KMS-11 (cell line): ENCODE data around the gene RAB24.

Experiments used
- H2AFZ ChIP-seq: fragments of 200-600 bp; sonication (generic); 2 replicates; pipeline ENCODE4 v1.6.1; 2016; ENCODE audit warnings: antibody characterized with exemption, mixed run types, low read depth
- H3K27ac ChIP-seq: fragments of 200-600 bp; sonication (generic); 2 replicates; pipeline ENCODE4 v1.6.1; 2016; ENCODE audit warnings: mild to moderate bottlenecking, mixed run types
- H3K27me3 ChIP-seq: fragments of 200-600 bp; sonication (generic); 2 replicates; pipeline ENCODE4 v1.6.1; 2017; ENCODE audit warnings: mild to moderate bottlenecking, low read depth, mixed run types, moderate library complexity; ENCODE audit not compliant: insufficient read depth
- H3K36me3 ChIP-seq: fragments of 200-600 bp; sonication (generic); 2 replicates; pipeline ENCODE4 v1.6.1; 2017; ENCODE audit warnings: mild to moderate bottlenecking, mixed run types; ENCODE audit not compliant: insufficient read depth
- H3K4me1 ChIP-seq: fragments of 200-600 bp; sonication (generic); 2 replicates; pipeline ENCODE4 v1.6.1; 2016; ENCODE audit warnings: mild to moderate bottlenecking, low read depth, mixed run types; ENCODE audit not compliant: poor library complexity, severe bottlenecking
- H3K4me2 ChIP-seq: fragments of 200-600 bp; sonication (generic); 2 replicates; pipeline ENCODE4 v1.7.0; 2016; ENCODE audit warnings: mild to moderate bottlenecking, mixed run types
- H3K4me3 ChIP-seq: fragments of 200-600 bp; sonication (generic); IDR thresholded peaks from 2 replicates; pipeline ENCODE4 v1.6.1; 2017; ENCODE audit warnings: low read depth, low read length, mixed read lengths; ENCODE audit not compliant: insufficient read depth
- H3K79me2 ChIP-seq: fragments of 200-600 bp; sonication (generic); 2 replicates; pipeline ENCODE4 v1.6.1; 2016; ENCODE audit warnings: low read depth, mixed run types; ENCODE audit not compliant: insufficient read depth
- H3K9ac ChIP-seq: fragments of 200-600 bp; sonication (generic); 2 replicates; pipeline ENCODE4 v1.6.1; 2016; ENCODE audit warnings: mild to moderate bottlenecking, mixed run types
- H4K20me1 ChIP-seq: fragments of 200-600 bp; sonication (generic); 2 replicates; pipeline ENCODE4 v1.6.1; 2016; ENCODE audit warnings: mild to moderate bottlenecking, mixed run types; ENCODE audit not compliant: insufficient read depth
- TF ChIP-seq, protein P1 (sequence below): fragments of 200-600 bp; sonication (generic); conservative IDR thresholded peaks from 2 replicates; pipeline ENCODE4 v1.6.1; 2017; ENCODE audit warnings: low read depth, mild to moderate bottlenecking, antibody characterized with exemption, low read length, moderate library complexity, mixed read lengths

RAB24 gene

DNA sequence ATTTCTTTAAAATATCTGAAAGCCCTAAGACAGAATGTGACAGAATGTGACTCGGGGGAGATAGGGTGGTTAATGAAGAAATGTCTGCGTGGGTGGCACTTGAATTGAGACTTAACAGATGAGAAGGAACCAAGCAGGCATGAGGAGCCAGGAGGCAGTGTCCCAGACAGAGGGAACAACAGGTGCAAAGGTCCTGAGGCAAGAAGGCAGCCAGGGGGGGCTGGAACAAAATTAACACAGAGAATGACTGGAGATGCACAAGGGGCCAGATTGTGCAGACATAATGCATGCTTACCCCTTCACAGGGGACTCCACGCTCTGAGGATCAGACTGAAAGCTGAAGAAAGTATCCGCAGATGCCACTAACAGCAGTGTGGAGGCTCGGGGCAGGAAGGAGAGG lies 46.2 kb upstream of the RAB24 start:
- H3K36me3 ChIP-seq, result 0 out of 2 replicates have a peak, but pooled peaks cover 4% of the 10 kb centered on the region
- no peak overlapping the region for H2AFZ ChIP-seq
- H3K4me3 ChIP-seq, result no peak overlapping the region
- H3K4me1 ChIP-seq, result peaks cover 22% of the 10 kb centered on the region
- no peak overlapping the region for H3K27ac ChIP-seq
- H4K20me1 ChIP-seq, result no peaks in the 10 kb centered on the region
- TF ChIP-seq, protein P1, sequence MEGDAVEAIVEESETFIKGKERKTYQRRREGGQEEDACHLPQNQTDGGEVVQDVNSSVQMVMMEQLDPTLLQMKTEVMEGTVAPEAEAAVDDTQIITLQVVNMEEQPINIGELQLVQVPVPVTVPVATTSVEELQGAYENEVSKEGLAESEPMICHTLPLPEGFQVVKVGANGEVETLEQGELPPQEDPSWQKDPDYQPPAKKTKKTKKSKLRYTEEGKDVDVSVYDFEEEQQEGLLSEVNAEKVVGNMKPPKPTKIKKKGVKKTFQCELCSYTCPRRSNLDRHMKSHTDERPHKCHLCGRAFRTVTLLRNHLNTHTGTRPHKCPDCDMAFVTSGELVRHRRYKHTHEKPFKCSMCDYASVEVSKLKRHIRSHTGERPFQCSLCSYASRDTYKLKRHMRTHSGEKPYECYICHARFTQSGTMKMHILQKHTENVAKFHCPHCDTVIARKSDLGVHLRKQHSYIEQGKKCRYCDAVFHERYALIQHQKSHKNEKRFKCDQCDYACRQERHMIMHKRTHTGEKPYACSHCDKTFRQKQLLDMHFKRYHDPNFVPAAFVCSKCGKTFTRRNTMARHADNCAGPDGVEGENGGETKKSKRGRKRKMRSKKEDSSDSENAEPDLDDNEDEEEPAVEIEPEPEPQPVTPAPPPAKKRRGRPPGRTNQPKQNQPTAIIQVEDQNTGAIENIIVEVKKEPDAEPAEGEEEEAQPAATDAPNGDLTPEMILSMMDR, result no peak
- peaks cover 51% of the 10 kb centered on the region for H3K79me2 ChIP-seq
- no peaks in the 10 kb centered on the region for H3K27me3 ChIP-seq
- no peak overlapping the region for H3K9ac ChIP-seq
- H3K4me2 ChIP-seq, result peak overlapping the region; percentile 82; the same call in 1 of the 2 replicates

DNA sequence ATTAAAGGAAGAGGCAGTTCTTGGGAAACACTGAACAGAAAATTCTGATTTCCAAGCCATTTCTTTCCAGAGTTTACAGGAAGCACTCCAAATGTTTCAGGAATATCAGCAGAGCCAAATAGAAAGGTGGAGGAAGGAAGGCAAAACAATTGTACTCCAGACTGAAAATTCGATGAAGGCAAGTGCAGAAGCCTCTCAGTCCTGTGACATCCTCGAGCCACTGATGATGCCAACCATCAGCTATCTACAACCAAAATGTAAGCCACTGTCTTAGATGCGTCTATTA lies 45.8 kb upstream of the RAB24 start:
- Histone ChIP-seq H3K4me2 (peak overlapping the region; percentile 82; the same call in 1 of the 2 replicates), H3K4me1 (peaks cover 22% of the 10 kb centered on the region), H3K27me3 (no peaks in the 10 kb centered on the region), H3K79me2 (peaks cover 54% of the 10 kb centered on the region), H3K9ac (no peak overlapping the region), H2AFZ (no peak overlapping the region), H3K27ac (no peak overlapping the region), H3K4me3 (no peak overlapping the region), H3K36me3 (0 out of 2 replicates have a peak, but pooled peaks cover 4% of the 10 kb centered on the region), H4K20me1 (no peaks in the 10 kb centered on the region)
- TF ChIP-seq, protein P1, result no peak

DNA sequence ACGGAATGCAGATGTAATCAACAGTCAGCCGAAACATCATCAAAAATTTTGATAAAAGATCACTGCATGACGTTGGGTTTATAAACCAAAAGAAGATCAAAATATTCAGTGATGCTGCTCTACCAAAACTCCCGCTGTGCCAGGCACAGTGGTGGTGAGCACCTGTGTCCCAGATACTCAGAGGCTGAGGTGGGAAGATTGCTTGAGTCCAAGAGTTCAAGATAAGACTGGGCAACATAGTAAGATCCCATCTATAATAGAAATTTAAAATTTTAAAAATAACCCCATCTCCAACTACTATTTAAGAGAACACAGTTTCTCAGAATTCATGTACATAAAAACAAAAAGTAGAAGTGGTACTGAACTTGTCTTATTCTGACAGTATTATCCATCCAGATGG lies 44.2 kb upstream of the RAB24 start:
- no peaks in the 10 kb centered on the region for H3K27me3 ChIP-seq
- H3K27ac ChIP-seq, result no peak overlapping the region
- H3K4me2 ChIP-seq, result no peak overlapping the region
- H3K4me1 ChIP-seq, result peaks cover 22% of the 10 kb centered on the region
- no peaks in the 10 kb centered on the region for H4K20me1 ChIP-seq
- TF ChIP-seq, protein P1, result no peak
- peaks cover 62% of the 10 kb centered on the region for H3K79me2 ChIP-seq
- H3K36me3 ChIP-seq, result 0 out of 2 replicates have a peak, but pooled peaks cover 4% of the 10 kb centered on the region
- no peak overlapping the region for H3K4me3 ChIP-seq
- H3K9ac ChIP-seq, result no peak overlapping the region
- H2AFZ ChIP-seq, result no peak overlapping the region

DNA sequence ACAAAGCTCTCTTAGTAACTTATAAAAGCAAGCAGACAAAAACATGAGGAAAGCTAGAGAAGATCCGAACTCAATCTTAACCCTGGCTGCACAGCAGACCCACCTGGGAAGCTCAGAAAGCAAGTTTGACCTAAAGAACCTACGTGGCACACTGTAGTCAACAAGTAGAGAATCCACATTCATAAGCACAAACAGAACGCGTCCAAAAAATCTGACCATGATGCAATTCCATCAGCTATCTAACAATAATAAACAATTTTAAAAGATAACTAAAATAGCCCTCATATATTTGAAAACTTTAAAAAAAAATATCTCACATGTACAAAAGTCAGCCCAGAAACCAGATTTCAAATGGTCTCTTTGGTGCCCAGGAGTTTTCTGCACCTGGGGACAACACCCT lies 43.3 kb upstream of the RAB24 start:
- peaks cover 62% of the 10 kb centered on the region for H3K79me2 ChIP-seq
- H2AFZ ChIP-seq, result no peak overlapping the region
- peaks cover 22% of the 10 kb centered on the region for H3K4me1 ChIP-seq
- no peak overlapping the region for H3K27ac ChIP-seq
- H3K9ac ChIP-seq, result no peak overlapping the region
- no peaks in the 10 kb centered on the region for H3K27me3 ChIP-seq
- TF ChIP-seq, protein P1, result no peak
- H3K4me2 ChIP-seq, result no peak overlapping the region
- 0 out of 2 replicates have a peak, but pooled peaks cover 4% of the 10 kb centered on the region for H3K36me3 ChIP-seq
- no peaks in the 10 kb centered on the region for H4K20me1 ChIP-seq
- H3K4me3 ChIP-seq, result no peak overlapping the region
